Esophagus muscularis mucosa (tissue), 3 donors: ENCODE data around the gene CH25H.

Experiments used
- POLR2A ChIP-seq: fragments of 450-650 bp; IDR thresholded peaks from one replicate; pipeline ENCODE4 v1.6.1; 2017; ENCODE audit warnings: antibody characterized with exemption, moderate library complexity, mild to moderate bottlenecking, low read depth
- POLR2AphosphoS5 ChIP-seq, 2 donors: sonication (generic); formaldehyde crosslinking; IDR thresholded peaks; one replicate each; pipeline ENCODE4 v1.6.1; 2017; ENCODE audit warnings: antibody characterized with exemption in 2 of 2
- TF ChIP-seq, protein P1 (sequence below), 3 experiments: fragments of 200-600 bp in 2 of 3; fragments of 450-650 bp in 1 of 3; sonication (generic) in 2 of 3; IDR thresholded peaks; one replicate each; pipeline ENCODE4 v1.5.1; 2017 to 2019; ENCODE audit warnings: antibody characterized with exemption in 3 of 3, mild to moderate bottlenecking in 2 of 3, moderate library complexity in 1 of 3

DNA sequence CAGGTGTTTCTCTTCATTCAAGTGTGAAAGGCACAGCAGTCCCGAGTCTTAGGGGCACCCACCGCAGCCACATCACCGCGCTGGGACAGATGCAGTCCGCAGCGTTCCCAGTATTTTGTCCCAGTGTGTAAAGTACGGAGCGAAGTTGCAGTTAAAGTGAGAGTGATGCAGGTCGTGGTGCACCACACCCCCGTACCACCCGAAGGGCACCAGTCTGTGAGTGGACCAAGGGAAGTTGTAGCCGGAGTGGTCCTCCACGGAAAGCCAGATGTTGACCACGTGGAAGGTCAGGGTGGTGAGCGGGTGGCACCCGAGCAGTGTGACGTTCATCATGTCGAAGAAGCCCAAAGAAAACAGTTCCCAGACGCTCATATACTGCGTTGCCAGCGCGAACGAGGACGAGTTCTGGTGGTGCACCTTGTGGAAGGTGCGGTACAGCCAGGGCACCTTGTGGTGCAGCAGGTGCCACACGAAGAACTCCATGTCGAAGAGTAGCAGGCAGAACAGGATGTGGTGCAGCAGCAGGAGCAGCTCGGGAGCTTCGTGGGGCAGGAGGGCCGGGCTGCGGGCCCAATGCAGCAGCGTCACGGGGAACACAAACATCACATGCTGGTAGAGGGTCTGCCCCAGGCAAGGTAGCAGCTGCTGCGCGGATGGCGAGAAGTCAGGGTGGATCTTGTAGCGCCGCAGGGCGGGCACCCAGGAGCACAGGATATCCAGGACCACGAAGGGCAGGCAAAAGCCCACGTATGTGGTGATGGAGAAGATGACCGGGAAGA is 526 bp downstream of the CH25H start:
- TF ChIP-seq POLR2A (no peak), POLR2AphosphoS5 (IDR thresholded peaks at IDR 0.05) (no peak)
- TF ChIP-seq, protein P1, sequence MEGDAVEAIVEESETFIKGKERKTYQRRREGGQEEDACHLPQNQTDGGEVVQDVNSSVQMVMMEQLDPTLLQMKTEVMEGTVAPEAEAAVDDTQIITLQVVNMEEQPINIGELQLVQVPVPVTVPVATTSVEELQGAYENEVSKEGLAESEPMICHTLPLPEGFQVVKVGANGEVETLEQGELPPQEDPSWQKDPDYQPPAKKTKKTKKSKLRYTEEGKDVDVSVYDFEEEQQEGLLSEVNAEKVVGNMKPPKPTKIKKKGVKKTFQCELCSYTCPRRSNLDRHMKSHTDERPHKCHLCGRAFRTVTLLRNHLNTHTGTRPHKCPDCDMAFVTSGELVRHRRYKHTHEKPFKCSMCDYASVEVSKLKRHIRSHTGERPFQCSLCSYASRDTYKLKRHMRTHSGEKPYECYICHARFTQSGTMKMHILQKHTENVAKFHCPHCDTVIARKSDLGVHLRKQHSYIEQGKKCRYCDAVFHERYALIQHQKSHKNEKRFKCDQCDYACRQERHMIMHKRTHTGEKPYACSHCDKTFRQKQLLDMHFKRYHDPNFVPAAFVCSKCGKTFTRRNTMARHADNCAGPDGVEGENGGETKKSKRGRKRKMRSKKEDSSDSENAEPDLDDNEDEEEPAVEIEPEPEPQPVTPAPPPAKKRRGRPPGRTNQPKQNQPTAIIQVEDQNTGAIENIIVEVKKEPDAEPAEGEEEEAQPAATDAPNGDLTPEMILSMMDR (IDR thresholded peaks at IDR 0.05) = no peak
